HG03460 (cell line): Measurements from ENCODE around the gene CNTN5.
"Not testable (repeated sequence)": the region's sequence is repeated elsewhere in the genome, so short reads cannot be mapped to it uniquely, and the experiment has no call there.

Experiments used
- ATAC-seq: cut with Tn5 transposase; IDR thresholded peaks from one replicate; pipeline ENCODE4 v1.9.1; 2021; ENCODE audit not compliant: unreplicated experiment

The CNTN5 gene

DNA sequence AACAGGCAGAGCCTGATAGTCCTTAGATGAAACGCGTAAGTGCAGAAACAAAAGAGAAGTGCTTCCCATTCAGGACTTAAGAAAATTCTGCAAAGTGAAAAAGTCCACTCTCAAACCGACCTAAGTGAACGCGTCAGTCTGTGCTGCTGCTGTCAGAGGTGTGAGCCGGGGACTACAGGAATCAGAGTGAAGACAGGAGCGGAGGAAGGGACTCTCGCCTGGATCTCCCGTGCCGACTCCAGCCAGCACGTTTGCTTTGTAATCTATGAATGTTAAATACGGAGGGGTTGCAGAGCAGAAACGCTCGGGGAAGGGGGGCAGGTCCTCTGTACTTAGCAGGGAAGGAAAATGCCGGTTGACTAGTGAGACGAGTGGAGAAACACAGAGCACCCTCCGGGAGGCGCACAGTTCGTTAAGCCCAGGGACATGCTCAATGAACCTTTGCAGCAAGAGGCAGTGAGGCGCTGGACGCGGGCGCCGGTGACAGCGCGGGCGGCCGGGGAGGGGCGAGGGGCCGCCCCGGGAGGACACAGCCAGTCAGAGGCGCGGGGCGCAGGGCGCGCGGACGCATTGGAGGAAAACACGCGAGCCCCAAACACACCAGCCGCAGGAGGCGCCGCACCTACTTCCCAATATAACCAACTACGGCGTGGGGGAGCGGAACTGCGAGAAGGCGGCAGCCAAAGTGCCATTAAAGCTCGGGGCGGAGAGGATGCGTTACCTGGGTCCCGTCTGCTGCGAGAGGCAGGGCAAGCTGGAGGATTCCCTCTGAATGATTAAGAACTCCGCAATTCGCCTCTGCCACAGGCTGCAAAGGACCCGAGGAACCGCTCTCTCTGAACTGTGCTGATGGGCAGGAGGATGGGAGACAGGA, at the start of gene CNTN5:
TSS of gene CNTN5 (plus strand) at position 598 of the 874 bp plus-strand sequence.
- no peak for ATAC-seq

- no peak for ATAC-seq
These were observed 41.5 kb upstream of the CNTN5 start for GRCh38 chr11:98979205-98979604.

GRCh38 chr11:99015634-99016454, 4.9 kb upstream of the CNTN5 start:
- ATAC-seq: no peak

GRCh38 chr11:99019696-99020095, 1.1 kb upstream of the CNTN5 start:
- ATAC-seq: no peak

DNA sequence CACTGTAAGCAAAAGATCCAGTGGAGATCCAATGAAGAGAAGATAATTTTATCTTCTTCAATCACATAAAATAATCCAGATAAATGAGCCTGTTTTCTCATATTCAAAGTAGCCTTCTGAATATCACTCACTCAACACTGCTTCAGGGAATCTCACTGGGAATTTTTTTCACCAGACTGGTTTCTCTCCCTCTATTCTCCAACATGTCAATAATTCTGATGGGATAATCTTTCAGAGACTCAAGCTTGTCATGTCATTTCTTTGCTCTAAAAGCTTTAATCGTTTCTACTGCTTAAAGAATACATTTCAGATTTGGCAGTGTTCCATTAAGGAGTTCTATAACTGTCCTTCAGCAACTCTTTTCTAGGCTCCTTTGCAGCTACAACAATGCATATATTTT, 16.3 kb downstream of the CNTN5 start:
- no peak for ATAC-seq

DNA sequence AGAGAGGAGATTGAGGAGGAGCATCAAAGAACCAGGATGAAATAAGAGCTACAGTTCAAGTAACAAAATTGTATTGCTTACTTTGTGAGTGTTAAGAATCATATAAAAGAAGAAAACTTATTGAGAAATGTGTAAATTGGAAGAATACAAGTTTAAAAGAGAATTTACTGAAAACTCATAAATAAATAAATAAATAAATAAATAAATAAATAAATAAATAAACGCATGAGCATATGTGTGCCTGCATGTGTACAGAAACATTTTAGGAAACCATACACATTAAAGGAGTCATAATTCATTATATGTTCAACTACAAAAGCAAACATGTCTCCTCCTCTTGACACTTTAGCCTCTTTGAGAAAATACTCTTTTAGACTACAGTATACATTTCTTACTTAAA, 42.6 kb downstream of the CNTN5 start:
- no peak for ATAC-seq

DNA sequence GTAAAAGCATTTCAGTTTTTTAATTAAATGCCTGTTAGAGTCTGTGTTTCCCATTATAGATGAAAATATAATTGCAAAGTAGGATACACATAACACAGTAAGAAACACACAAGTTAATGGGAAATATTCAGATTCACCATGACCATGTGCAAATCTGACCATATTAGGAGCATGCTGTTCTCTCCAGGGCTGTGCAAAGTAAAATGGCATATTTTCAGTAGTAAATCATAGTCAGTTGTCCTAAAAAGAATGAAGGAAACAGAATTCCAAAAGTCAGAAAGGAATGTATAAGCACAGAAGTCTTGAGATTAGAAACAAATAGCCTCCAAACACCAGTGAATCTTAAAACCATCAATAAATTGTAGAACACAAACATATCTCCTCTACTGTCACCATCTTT, 44.4 kb downstream of the CNTN5 start:
- ATAC-seq: no peak

GRCh38 chr11:99066618-99067317, 46.0 kb downstream of the CNTN5 start:
- no peak for ATAC-seq

DNA sequence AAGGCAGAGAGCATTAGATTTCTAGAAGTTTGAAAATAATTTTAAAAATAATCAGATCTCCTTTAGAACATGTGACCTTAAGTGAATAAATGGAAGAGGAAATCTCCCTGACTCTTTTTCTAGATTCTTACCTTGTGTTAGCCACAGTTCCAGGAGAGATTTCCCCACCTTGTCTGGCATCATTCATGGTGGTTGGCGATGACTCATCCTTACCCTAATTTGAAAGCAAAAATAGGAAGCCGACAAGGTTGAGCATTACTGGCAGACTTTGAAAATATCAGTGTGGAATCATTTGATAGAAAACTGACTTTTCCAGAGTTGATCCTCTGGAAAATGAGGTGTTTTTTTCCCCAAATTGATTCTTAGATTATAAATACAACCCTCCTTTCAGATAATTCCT, 48.1 kb downstream of the CNTN5 start:
- no peak for ATAC-seq

GRCh38 chr11:99069856-99070444, 49.2 kb downstream of the CNTN5 start:
- ATAC-seq: peak; percentile 93

DNA sequence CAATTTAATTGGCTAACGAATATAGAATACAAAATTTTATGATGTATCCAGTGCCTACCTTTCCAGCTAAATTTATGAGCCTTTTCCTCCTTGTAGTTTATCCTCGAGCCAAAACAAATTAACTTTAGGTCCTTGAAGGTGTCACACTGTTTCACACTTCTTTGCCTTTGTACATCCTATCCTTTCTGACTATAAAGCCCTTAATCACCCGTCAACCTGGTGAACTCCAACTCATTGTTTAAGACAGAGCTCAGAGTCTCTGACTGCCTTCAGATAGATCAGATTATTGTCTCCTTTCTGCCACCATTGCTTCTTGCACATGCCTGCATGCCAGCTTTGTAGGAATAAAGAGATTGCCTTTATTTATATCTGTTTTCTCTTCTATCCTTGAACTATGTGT, 58.8 kb downstream of the CNTN5 start:
- no peak for ATAC-seq

GRCh38 chr11:99080154-99080553, 59.4 kb downstream of the CNTN5 start:
- ATAC-seq: no peak

DNA sequence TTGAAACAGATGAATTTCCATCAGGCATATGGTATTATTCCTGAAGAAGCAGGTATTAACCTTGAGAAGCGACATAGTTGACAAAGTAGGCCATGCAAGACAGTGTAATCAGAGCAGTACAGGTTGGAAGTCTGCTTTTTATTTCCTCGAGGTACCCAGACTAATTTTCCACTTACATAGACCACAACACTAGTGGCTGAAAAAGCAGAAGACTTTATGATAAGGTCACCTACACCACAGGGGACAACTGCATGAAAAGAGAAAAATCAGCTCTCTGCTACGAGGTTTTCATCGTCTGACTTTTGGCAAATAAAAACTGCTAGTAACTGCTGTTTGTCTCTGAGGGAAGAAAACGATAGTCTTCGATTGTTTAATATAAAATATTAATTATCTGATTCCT, 77.5 kb downstream of the CNTN5 start:
- no peak for ATAC-seq

DNA sequence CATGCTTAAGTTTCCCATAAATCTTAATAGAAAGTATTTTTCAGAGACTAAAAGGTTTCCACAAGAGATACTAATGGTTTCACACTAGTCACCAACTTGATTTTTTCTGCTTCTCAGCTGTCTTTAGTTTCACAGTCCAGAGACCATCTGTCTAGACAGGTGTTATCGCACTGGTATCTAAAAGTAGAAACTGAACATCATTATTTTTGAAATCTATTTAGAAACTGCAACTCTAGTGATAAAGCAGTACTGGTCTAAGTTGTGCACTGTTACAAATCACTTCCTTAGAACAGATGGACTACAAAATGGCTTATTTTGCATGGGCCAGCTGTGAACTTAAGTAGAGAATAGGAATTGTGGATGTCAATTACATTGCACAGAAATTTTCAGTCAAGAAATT, 78.0 kb downstream of the CNTN5 start:
- peak; percentile 79 for ATAC-seq

DNA sequence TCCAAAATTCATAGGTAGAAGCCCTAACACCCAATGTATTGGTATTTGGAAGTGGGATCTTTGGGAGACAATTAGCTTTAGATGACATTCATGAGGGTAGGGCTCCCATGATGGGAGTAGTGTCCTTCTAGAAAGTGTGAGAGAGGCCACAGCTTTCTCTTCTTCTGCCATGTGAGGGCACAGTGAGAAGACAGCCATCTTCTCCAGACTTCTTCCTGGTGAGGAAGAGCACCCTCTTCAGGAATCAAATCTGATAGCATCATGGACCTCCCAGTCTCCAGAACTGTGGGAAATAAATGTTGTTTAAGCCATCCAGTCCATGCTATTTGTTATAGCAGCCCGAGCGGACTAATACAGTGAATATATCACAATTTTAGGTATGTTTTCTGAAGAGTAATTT, 96.9 kb downstream of the CNTN5 start:
- no peak for ATAC-seq

DNA sequence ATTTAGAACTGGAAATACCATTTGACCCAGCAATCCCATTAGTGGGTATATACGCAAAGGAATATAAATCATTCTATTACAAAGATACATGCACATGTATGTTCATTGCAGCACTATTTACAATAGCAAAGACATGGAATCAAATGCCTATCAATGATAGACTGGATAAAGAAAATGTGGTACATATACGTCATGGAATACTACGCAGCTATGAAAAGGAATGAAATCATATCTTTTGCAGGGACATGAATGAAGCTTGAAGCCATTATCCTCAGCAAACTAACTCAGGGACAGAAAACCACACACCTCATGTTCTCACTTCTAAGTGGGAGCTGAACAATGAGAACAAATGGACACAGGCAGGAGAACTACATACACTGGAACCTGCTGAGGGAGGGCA, 113.1 kb downstream of the CNTN5 start:
- not testable (repeated sequence) for ATAC-seq

GRCh38 chr11:99135508-99135907, 114.8 kb downstream of the CNTN5 start:
- no peak for ATAC-seq

DNA sequence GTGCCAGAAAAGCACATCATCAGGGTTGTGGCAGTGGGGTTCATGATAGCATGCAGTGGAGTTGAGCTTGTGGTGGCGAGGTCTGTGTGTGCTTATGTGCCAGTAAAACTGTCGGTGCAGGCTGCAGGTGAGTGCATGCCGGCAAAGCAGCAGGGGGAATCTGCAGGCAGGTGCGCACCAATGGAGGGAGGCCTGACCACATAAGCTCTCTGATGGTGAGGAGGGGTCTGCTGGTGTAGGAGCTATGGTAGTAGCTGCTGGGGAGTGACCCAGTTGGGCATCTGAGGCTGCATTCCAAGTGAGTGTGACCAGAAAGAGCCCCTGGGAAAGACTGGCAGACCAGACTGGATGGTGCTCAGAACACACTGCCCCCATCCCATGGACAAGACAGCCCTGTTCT, 121.5 kb downstream of the CNTN5 start:
- no peak for ATAC-seq

DNA sequence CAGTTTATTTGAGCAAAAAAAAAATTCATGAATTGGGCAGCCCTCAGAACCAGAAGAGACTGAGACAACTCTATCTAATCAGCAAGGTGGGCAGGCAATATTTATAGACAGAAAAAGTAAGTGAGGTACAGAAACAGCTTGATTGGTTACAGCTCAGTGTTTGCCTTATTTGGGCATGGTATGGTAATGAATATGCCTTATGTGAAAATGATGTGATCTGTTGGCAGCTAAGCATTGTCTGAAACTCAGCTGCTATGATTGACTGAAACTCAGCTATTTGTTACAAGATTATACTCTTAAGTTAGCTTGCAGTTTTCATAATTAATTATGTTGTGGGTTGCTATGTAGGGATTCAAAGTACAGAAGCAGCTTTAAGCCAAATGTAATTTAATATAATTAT, 127.6 kb downstream of the CNTN5 start:
- ATAC-seq: no peak

DNA sequence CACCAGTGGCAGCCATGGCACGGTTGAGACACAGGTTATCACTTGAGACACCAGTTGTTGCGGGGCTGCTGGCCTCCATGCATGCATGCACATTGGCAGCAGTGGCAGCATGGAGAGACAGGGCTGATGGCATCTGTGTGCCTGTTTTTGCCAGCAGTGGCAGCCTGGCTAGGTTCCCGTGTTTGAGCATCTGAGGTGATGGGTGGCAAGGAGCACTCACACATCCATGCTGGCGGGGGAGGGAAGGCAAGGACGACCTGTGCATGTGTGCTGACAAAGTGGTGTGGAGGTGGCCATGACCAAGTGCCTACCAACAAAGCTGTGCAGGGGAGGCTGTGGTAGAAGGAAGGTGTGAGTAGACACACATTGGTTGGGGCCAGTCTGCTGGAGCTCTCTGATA, 133.5 kb downstream of the CNTN5 start:
- no peak for ATAC-seq

DNA sequence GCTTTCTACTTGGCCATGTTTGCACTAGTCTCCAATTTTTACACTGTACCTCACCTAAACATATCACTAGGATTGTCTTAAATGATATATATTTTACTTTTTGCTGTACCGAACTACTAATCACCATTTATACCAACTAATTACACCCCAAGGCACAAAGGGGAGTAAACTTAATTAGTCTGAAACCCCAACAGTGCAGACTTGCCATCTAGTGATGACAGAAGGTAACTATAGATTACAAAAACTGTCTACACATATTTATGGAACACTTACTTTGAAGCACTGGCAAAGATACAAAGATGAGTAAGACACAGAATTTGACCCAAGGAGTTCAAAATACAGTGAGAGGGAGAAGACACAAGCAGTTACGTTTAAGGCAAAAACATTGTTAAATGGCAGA, 139.7 kb downstream of the CNTN5 start:
- no peak for ATAC-seq
